ENCODE measurements around the gene PNMA1.

Gene PNMA1

GRCh38 chr14:73678698-73679097 lies 35.5 kb downstream of the PNMA1 start:
- in situ Hi-C loops (cut with HindIII; ENCODE audit: low sequenced_read_pairs), result no loop called here

DNA sequence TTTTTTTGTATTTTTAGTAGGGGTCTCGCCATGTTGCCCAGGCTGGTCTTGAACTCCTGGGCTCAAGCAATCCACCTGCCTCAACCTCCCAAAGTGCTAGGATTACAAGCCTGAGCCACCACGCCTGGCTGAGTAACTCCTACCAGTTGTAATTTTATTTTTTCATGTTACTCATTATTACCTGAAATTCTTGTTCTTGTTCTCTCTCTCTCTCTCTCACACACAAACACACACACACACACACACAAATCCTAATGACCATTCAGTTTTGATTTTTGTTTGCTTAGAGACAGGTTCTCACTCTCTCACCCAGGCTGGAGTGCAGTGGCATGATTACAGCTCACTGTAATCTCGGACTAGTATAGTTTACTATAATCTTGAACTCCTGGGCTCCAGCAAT lies 39.2 kb downstream of the PNMA1 start:
- in situ Hi-C loops (cut with HindIII; ENCODE audit: low sequenced_read_pairs), result no loop called here

- in situ Hi-C loops (cut with HindIII; ENCODE audit: low sequenced_read_pairs), result no loop called here
These were observed 46.3 kb downstream of the PNMA1 start for GRCh38 chr14:73667854-73668253.

DNA sequence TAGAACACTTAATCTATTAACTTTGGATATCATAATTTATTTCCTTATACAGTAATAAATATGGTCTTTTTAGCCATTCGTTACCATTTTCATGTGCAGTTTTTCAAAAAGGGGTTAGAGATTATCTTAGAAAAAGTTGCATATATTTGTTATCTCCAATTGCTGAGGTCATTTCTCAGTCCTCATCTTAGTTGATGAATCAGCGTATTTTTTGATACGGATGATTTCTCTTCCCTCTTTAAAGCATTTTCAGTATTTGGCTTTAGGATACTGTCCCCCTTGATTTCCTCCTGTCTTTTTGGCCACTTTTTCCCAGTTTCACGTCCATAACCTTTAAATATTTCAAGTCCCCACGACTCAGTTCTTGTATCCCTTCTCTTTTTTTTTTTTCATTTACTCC lies 47.6 kb downstream of the PNMA1 start:
- in situ Hi-C loops (cut with HindIII; ENCODE audit: low sequenced_read_pairs), result no loop called here

DNA sequence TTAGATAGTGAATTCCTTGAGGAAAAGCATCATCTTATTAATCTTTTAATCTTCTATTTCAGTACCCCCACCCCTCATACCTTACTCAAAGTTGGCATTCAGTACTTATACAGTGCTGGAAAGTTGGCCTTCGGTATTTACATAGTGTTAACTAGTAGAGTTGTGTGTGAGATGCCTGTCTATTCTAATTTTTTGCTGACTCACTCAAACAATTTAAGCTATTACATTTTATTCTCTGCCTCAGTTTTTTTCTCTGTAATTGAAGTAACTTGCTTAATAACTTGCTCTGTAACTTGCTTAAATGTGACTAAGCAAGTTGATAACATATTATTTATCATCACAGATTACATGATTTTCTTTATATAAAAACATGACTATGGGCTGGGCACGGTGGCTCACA lies 49.1 kb downstream of the PNMA1 start:
- in situ Hi-C loops (cut with HindIII; ENCODE audit: low sequenced_read_pairs), result no loop called here

DNA sequence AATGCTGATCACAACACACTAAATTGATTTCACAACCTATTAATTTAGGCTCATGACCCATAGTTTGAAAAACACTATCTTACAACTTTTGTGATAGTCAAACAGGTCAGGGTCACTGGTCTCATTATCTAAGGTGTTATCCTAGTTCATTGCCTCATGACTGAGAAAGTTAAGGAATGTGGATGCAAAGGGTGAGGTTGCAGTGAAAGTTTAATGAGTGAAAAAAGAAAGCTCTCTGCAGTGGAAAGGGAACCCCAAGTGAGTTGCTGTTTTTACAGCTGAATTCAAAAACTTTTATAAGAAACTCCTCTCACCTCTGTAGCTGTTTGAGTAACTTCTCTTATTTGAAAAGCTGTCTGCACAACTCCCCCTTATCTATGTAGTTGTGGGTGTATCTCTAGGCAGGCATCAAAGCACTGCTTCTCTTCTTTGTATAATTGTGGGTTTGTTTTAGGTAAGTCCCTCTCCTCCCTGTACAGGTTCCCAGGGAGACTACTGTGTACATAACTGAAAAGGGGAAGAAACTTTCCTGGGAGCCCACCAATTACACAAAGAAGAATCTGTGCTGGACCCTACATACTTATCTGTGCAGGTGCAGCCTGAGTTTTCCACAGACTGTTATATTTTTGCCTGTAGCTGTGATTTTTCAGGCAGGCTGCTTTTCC lies 50.5 kb downstream of the PNMA1 start:
- in situ Hi-C loops (cut with HindIII; ENCODE audit: low sequenced_read_pairs), result no loop called here

GRCh38 chr14:73662487-73662943 lies 51.7 kb downstream of the PNMA1 start:
- in situ Hi-C loops (cut with HindIII; ENCODE audit: low sequenced_read_pairs), result no loop called here

- in situ Hi-C loops (cut with HindIII; ENCODE audit: low sequenced_read_pairs), result no loop called here
These were observed 52.3 kb downstream of the PNMA1 start for GRCh38 chr14:73661872-73662271.
